Measurements from ENCODE around the gene SYT13. TPM values are rescaled to one million over a fixed set of nuclear protein-coding genes. Genes with fewer than 3 reads are reported as not detected.
A peak's percentile ranks its signal among the peaks of the same experiment; 100 is the strongest.

The SYT13 gene
- total RNA-seq, 4 donors from 2014 or later, result not detected

- ATAC-seq (ENCODE audit: low FRiP score) (no peak), DNase-seq (ENCODE audit: low spot score) (no peak)
- no peak for TF ChIP-seq CTCF (IDR thresholded peaks at IDR 0.05)
Observed at GRCh38 chr11:45300715-45301114, 14.6 kb upstream of the SYT13 start.

DNA sequence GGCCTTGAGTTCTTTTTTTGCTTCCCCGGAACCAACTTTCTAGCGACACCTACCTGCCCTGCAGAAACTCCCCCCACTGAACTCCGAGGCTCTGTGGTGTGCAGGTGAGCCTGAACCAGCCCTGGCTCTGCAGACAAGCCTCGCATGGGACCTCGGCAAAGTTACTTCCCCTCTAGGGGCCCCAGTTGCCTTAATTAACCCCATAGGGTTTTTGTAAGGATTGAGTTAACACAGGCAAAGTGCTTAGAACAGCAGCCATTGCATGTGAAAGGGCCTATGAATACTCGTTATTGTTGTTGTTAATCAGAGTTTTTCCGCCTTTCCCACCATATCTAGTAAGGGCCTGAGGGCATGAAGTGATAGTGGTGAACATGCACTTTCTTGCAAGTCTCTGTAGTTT, 12.6 kb upstream of the SYT13 start:
- TF ChIP-seq CTCF (IDR thresholded peaks at IDR 0.05), result no peak
- DNase-seq (ENCODE audit: low spot score), result no peak

DNA sequence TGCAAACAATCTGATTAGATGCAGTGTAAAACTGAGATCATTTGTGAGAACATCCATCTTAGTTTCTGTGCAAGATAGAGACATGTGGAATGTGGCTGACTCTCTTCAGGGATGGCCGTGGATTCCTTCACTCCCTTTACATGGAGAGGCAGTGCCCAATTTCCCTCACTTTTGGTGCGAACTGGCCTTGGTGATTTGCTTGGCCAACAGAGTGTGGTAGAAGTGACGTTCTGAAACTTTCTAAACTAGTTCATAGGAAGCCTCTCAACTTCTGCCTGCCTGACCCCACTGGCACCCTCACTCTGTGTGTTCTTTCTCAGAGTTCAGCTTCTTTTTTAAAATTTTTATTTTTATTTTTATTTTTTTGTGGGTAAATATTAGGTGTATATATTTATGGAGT, 9.9 kb upstream of the SYT13 start:
- ATAC-seq (ENCODE audit: low FRiP score) (no peak), DNase-seq (ENCODE audit: low spot score) (no peak)
- no peak for TF ChIP-seq CTCF (IDR thresholded peaks at IDR 0.05)

More for the DNA sequence above, 12.6 kb upstream of the SYT13 start:
- ATAC-seq (ENCODE audit: low FRiP score), result no peak

GRCh38 chr11:45294499-45294898, 8.4 kb upstream of the SYT13 start:
- no peak for DNase-seq (ENCODE audit: low spot score)
- ATAC-seq (ENCODE audit: low FRiP score), result no peak
- no peak for TF ChIP-seq CTCF (IDR thresholded peaks at IDR 0.05)

DNA sequence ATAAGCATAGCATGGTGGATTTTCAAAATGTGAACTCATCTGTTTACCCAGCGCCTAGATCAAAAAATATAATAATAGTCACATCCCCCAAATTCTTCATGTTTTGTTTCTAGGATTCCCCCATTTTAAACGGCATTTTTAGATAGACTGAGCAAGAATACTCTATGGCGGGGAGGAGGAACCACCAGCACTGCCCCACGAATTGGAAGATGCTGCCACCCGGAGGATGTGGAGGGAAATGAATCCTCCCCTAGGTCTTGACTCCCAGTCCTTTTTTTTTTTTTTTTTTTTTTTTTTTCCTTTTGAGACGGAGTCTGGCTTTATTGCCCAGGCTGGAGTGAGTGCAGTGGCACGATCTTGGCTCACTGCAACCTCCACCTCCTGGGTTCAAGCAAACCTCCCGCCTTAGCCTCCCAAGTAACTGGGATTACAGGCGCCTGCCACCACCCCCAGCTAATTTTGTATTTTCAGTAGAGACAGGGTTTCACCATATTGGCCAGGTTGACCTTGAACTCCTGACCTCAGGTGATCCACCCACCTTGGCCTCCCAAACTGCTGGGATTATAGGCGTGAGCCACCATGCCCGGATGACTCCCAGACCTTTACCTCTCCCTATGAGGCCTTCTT, 7.5 kb upstream of the SYT13 start:
- peak; percentile 38 for DNase-seq (ENCODE audit: low spot score)

GRCh38 chr11:45290586-45290985, 4.4 kb upstream of the SYT13 start:
- TF ChIP-seq CTCF (IDR thresholded peaks at IDR 0.05), result no peak
- ATAC-seq (ENCODE audit: low FRiP score) (no peak), DNase-seq (ENCODE audit: low spot score) (no peak)

More for the DNA sequence above, 7.5 kb upstream of the SYT13 start:
- ATAC-seq (ENCODE audit: low FRiP score), result peak; percentile 82
- TF ChIP-seq CTCF (IDR thresholded peaks at IDR 0.05), result peak in 1 of 3 donors; percentile 9

- DNase-seq (ENCODE audit: low spot score) (no peak), ATAC-seq (ENCODE audit: low FRiP score) (no peak)
- TF ChIP-seq CTCF (IDR thresholded peaks at IDR 0.05), result no peak
Observed at GRCh38 chr11:45289369-45289768, 3.2 kb upstream of the SYT13 start.

Data from omental fat pad (tissue), 4 donors.